ENCODE measurements around the gene KIF26A.

Gene KIF26A

GRCh38 chr14:104209985-104210816, 71.8 kb downstream of the KIF26A start:
- DNase-seq (ENCODE audit: low spot score): no peak

GRCh38 chr14:104210817-104211195, 72.4 kb downstream of the KIF26A start:
- DNase-seq (ENCODE audit: low spot score): no peak

- no peak for DNase-seq (ENCODE audit: low spot score)
Observed at GRCh38 chr14:104211215-104211614, 72.8 kb downstream of the KIF26A start.

- DNase-seq (ENCODE audit: low spot score): no peak
Observed at GRCh38 chr14:104211741-104212140, 73.4 kb downstream of the KIF26A start.

DNA sequence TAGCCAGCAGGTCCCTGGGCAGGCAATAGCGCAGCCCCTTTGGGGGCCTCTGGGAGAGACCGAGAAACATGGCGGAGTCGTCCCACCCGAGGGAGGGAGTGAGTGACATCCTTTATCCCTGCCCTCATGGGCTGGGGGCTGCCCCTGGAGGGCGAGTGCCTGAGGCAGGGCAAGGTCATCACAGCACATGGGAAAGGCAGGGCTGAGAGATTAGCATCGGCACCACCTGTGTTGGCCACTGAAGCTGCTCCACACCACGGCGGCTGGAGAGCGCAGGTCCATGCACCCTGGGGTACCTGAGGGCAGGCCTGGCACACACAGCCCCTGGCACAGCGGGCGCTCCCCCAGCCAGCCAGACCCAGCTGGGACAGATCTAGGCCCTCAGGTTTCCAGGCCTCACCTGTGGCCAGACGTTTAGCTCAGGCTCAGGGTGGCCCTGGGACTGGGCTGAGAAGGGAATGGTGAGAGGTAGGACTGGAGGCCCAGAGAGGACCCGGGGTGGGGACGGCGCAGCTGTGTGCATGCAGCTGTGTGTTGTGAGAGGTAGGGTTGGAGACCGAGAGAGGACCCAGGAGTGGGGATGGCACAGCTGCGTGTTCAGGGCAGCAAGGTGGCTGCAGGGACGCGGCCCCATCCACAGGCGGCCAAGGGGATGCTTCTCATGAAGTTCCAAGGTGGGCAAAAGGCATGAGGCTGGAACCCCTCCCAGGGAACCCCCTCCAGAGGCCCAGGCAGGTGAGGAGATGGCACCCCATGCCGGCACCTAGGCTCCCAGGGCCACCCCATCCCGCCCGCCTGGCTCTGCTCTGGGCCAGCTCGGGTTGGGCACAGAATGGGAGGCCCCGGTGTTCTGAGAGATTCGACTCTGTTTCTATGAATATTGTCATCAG, 74.1 kb downstream of the KIF26A start:
- no peak for DNase-seq (ENCODE audit: low spot score)

DNA sequence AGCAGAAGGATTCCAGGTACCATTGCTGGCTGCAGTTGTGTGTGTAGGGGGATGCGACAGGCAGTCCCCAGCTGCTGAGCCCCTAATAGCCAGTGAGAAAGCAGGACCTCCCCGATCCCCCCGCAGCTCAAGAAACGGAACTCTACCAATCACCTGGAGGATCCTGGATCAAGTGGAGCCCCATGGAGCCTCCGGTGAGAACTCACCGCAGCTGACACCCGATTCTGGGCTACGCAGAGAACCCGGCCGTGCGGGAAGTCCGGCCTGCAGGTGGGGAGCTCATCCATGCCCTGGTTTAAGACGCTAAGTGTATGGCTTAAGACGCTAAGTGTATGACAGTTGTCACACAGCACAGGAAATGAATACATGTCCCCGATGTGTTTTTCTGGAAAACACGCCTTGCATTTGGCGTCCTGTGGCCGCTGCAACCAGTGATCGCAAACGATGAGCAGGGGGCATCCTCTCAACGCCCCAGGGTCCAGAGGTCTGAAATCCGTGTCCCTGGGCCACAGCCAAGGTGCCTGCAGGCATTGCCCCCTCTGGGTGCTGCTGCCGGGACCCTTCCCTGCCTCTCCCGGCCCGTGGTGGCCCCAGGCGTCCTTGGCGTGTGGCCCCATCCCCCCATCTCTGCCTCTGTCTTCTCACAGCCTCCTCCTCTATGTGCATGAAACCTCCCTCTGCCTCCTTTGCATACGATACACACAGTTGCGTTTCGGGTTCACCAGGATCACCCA, 75.1 kb downstream of the KIF26A start:
- DNase-seq (ENCODE audit: low spot score): no peak

DNA sequence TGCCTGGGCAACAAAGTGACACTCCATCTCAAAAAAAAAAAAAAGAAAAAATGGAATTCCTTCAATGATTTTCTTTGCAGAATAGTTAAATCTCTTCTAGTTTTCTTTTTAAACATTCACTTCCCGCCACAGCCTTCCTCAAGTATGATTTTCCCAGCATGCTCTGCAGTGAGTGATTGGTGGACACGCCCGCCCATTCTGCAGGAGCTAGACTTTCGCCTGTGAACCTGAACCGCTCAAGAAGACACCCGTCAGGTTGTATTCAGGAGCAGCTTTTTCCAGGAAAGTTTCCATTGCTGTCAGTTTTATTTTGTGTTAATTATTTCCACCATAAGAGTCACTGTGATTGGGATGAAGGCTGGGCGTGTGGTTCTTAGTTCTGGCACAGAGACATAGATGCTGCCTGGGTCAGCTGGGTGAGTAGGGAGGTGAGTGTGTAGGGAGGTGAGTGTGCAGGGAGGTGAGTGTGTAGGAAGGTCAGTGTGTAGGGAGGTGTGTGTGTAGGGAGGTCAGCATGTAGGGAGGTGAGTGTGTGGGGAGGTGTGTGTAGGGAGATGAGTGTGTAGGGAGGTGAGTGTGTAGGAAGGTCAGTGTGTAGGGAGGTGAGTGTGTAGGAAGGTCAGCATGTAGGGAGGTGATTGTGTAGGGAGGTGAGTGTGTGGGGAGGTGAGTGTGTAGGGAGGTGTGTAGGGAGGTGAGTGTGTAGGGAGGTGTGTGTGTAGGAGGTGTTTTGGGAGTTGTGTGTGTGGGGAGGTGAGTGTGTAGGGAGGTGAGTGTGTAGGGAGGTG, 76.2 kb downstream of the KIF26A start:
- DNase-seq (ENCODE audit: low spot score): no peak

DNA sequence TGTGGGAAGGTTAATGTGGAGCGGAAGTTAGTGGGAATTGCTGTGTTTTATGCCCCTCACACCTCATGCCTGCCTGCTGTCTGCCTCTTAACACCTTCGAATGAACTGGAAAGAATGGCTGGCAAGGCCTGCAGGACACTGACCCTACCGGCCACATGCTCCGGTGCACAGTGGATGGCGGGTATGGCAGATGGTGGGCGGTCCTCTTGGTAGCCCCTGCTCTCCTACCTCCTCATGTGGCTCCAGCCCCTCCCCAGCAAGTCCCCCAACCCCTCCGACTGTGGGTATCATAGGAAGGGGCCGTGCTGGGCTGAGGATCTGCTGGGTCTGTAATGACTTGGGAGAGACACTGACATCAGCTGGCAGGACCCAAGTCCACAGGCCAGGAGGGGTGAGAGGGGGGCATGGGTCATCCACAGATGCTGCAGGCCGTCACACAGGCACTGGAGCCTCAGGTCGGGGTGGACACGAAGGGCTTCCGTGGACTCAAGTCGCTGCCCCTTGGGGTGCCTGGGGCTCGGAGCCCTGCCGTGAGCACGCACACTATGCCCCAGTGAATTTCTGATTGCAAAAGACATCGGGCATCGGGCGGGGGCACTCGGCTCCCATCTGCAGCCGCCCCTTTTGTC, 77.4 kb downstream of the KIF26A start:
- DNase-seq (ENCODE audit: low spot score): no peak

GRCh38 chr14:104216457-104216856, 78.1 kb downstream of the KIF26A start:
- DNase-seq (ENCODE audit: low spot score): no peak

DNA sequence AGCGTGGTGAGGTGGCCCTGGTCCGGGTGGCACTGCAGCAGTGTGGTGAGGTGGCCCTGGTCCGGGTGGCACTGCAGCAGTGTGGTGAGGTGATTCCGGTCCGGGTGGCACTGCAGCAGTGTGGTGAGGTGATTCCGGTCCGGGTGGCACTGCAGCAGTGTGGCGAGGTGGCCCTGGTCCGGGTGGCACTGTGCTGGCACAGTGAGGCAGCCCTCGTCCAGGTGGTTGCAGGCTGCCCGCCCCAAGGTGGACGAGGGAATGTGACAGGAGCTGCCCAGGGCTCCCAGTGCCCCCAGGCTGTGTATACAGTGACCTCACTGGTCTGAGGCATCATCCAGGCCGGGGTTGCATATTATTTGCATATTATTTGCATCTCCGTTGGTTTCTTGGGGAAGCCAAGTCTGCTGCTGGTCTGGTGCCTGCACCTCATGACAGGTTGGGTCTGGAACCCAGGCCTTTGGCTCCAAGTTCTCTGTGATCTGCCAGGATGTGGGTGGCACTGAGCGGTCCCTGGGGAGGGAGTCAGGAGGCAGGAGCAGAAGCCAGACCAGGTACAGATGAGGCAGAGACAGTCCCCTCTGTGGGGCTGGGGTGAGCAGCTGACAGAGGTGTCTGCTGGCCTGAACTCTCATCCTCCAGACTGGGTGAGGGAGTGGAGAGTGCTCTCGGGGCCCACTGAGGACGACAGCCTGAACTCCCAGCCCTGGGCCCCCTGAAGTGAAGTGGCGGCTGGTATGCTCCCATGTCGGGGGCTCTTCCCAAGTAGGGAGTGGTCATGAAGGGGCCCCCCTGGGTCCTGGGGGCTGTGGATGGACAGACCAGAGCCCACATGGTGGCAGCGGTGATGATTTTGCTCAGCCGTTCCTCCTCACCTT, 79.3 kb downstream of the KIF26A start:
- DNase-seq (ENCODE audit: low spot score): no peak

DNA sequence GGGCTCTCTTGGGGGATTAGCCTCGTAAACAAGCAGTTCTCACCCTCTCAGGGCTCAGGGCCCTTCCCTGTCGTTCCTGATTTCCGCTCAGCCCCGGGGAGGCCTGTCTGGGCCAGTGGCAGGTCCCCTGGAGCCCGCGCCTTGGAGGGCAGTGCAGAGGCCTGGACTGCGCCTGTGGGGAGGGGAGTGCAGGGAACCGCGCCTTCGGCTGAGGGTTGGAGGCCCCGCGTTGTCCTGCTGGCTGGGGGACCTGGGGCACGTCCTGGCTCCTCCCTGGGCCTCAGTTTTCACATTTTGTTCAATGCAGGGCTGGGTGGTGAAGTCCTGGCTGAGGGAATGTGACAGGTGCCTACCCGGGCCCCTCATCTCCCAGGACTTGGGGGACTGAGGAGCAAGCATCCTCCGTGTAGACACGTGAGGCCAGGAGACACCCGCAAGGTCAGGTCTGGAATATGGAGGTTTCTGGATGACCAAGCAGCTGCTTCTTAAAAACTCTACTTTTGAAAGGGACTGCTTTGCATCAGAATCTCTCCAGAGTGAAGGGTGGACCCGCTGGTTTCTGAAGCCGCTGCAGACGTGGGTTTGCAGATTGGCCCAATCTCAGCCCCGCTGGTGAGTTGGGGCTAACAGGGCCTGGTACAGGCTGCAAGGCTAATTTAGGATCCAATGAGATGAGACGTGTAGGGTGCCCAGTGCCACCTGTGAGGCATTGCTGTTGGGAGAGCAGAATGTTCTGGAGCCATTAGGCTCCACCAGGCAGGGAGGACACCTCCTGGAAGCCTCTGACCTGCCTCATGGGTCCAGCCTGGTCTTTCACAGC, 80.2 kb downstream of the KIF26A start:
- no peak for DNase-seq (ENCODE audit: low spot score)

DNA sequence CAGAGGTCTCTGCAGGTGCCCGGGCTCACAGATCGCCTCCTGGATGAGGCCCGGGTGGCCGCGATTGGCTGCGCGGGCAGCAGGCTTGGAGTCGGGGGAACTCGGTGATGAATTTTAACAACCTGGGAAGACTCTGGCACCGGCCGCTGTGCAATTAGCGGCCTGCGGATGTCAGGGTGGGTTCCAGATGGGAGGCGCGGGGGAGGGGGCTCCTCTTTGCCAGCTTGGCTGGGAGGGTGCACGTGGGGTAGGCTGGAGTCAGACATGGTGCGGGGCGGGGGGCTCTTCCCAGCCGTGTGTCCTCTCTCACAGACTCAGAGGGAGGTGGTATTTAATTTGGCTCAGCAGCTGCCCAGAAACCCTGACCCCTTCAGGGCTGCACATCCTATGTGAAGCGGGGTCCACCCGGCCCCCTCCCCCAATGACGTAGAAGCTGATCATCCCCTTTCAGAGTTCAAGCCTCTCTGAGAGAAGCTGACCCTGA, 81.4 kb downstream of the KIF26A start:
- DNase-seq (ENCODE audit: low spot score): no peak

DNA sequence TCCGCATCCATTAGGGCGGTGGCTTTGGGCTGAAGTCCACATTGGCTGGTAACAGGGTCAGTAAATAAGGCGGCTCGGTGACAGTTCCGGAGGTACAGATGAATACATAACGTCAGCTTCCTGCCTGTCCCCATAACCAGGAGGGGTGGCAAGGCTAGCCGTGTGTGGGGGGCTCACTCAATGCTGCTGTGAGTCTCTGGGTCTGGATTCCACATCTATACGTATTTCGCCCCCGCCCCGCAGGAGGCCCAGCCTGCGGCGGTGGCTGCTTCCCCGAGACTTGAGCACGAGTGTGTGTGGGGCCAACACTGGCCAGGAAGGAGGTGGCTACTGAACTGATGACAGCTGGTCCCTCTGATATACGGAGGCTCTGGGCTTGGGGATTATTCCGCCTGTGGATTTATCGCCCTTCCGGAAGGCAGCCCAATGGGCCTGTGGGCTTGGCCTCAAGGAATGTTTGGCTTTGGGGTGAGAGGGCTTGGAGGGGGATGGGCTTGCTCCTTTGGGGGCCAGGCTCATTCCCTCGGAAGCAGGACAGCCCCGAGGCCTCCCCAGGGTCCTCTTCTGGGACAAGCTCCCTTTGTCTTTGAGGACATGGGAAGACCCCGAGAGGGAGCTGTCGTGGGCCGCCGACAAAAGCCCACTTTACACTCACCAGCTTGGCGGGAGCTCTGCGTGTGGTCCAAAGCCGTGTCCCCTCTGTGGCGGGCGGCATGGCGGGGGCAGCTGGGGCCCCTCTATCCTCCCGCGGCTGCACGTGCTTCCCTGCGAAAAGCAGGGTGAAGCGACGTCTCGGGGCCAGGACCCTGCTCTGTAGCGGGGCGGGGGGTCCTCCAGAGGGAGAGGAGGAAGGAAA, 82.1 kb downstream of the KIF26A start:
- DNase-seq (ENCODE audit: low spot score): no peak

GRCh38 chr14:104221071-104221625, 82.8 kb downstream of the KIF26A start:
- no peak for DNase-seq (ENCODE audit: low spot score)

DNA sequence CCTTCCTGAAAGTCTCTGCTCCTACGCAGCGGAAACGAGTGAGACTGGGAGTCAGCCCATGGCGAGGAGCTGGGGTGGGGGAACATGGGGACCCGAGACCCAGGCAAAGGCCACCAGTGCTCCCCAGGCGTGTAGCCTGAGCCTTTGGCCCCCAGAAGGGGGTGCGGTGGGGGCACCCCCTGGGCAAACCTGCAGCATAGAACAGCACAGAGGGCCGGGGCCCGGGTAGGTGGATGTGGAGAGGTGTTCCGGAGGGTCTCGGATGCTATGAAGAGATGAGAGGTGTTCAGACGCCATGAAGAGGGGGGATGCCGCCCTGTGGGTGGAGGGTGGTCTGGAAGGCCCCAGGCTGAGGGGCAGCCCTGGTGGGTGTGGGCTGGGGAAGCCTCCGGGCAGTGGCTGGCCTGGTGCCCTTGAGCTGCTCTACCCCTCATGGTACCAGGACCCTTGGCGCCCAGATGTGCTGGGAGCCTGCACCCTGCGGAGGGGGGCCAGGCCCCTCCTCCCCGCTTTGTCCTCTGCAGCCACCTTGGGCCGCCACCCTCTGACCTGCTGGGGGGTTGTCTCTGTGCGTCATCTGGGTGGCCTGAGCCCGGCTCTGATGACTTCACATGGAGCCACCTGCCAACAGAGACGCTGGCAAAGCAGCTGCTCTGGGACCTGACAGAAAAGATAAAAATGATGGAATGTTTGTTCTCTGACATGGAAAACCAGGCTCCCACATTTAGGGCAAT, 83.4 kb downstream of the KIF26A start:
- no peak for DNase-seq (ENCODE audit: low spot score)

DNA sequence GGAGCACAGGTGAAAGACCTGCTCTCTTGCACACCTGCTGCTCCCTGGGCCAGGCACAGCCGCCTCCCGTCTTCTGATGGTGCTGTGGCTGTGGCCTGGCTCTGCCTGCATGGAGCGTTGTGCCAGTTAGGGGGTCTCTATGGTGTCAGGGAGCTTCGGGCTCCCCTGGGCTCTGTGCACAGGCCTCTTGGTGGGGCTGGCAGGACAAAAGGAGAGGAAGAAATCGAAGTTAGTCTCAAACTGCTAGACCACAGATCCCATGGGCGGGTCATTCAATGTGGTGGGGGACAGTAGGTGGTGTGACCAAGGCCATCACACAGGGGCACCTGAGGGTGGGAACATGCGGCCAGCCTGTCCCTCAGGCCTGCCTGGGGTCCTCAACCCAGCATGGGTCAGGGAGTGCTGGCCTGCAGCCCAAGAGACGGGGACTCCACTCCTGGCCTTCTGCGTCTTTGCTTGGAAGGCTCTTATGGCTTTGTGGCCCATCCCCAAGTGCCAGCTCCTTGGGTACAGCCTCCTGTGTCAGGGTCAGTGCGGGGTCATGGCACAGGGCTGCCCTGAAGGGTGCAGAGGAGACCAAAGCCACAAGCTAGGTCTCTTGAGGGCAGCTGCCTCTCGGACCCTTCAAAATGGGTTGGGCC, 84.1 kb downstream of the KIF26A start:
- DNase-seq (ENCODE audit: low spot score): no peak
